Loucy (cell line): ENCODE measurements around the gene MED13L.

Experiments
- H2AFZ ChIP-seq: fragments of 200-600 bp; sonication (generic); 2 replicates; pipeline ENCODE4 v1.6.0; 2016; ENCODE audit warnings: antibody characterized with exemption, mild to moderate bottlenecking, low read length, moderate library complexity
- H3F3A ChIP-seq: fragments of 200-600 bp; 2 replicates; pipeline ENCODE4 v1.6.0; 2016; ENCODE audit warnings: antibody characterized with exemption, low read depth, mild to moderate bottlenecking
- H3K27me3 ChIP-seq: fragments of 200-600 bp; sonication (generic); 2 replicates; pipeline ENCODE4 v1.6.1; 2014; ENCODE audit warnings: low read length, mild to moderate bottlenecking; ENCODE audit not compliant: insufficient read depth, poor library complexity, severe bottlenecking
- H3K36me3 ChIP-seq: fragments of 200-600 bp; sonication (generic); 2 replicates; pipeline ENCODE4 v1.6.1; 2016; ENCODE audit warnings: low read length; ENCODE audit not compliant: insufficient read depth
- H3K4me1 ChIP-seq: fragments of 200-600 bp; sonication (generic); 2 replicates; pipeline ENCODE4 v1.5.1; 2014; ENCODE audit warnings: low read length, mild to moderate bottlenecking; ENCODE audit not compliant: insufficient read depth, poor library complexity, severe bottlenecking
- H3K4me2 ChIP-seq: fragments of 200-600 bp; sonication (generic); 2 replicates; pipeline ENCODE4 v1.6.0; 2014; ENCODE audit warnings: antibody characterized with exemption, low read length, low read depth, mild to moderate bottlenecking; ENCODE audit not compliant: poor library complexity, severe bottlenecking
- H3K4me3 ChIP-seq: fragments of 200-600 bp; sonication (generic); 2 replicates; pipeline ENCODE4 v1.5.1; 2014; ENCODE audit warnings: low read length, mild to moderate bottlenecking, mixed read lengths; ENCODE audit not compliant: poor library complexity, severe bottlenecking
- H3K79me2 ChIP-seq: fragments of 200-600 bp; sonication (generic); 2 replicates; pipeline ENCODE4 v1.6.1; 2014; ENCODE audit warnings: low read length; ENCODE audit not compliant: insufficient read depth
- H3K9ac ChIP-seq: fragments of 200-600 bp; sonication (generic); 2 replicates; pipeline ENCODE4 v1.6.0; 2014; ENCODE audit warnings: mild to moderate bottlenecking, low read depth, low read length, moderate library complexity; ENCODE audit not compliant: poor library complexity, severe bottlenecking
- H3K9me2 ChIP-seq: fragments of 200-600 bp; sonication (generic); replicated peaks from 2 replicates; pipeline ENCODE4 v1.6.1; 2016; ENCODE audit warnings: low read depth, low read length, mixed read lengths
- H3K9me3 ChIP-seq: fragments of 200-600 bp; sonication (generic); 2 replicates; pipeline ENCODE4 v1.6.1; 2014; ENCODE audit warnings: mild to moderate bottlenecking, antibody characterized with exemption, low read length, low read depth; ENCODE audit not compliant: insufficient read depth
- H4K20me1 ChIP-seq: fragments of 200-600 bp; sonication (generic); 2 replicates; pipeline ENCODE4 v1.6.0; 2014; ENCODE audit warnings: antibody characterized with exemption, low read length, mild to moderate bottlenecking; ENCODE audit not compliant: insufficient read depth, poor library complexity, severe bottlenecking
- EZH2phosphoT487 ChIP-seq: fragments of 200-600 bp; IDR thresholded peaks from 2 replicates; pipeline ENCODE4 v1.6.1; 2018; ENCODE audit warnings: antibody characterized with exemption, mild to moderate bottlenecking, moderate library complexity, borderline replicate concordance
- TF ChIP-seq, protein P1 (sequence below): fragments of 200-600 bp; sonication (generic); conservative IDR thresholded peaks from 2 replicates; pipeline ENCODE4 v1.5.1; 2014; ENCODE audit warnings: mild to moderate bottlenecking, antibody characterized with exemption, low read length

The MED13L gene

DNA sequence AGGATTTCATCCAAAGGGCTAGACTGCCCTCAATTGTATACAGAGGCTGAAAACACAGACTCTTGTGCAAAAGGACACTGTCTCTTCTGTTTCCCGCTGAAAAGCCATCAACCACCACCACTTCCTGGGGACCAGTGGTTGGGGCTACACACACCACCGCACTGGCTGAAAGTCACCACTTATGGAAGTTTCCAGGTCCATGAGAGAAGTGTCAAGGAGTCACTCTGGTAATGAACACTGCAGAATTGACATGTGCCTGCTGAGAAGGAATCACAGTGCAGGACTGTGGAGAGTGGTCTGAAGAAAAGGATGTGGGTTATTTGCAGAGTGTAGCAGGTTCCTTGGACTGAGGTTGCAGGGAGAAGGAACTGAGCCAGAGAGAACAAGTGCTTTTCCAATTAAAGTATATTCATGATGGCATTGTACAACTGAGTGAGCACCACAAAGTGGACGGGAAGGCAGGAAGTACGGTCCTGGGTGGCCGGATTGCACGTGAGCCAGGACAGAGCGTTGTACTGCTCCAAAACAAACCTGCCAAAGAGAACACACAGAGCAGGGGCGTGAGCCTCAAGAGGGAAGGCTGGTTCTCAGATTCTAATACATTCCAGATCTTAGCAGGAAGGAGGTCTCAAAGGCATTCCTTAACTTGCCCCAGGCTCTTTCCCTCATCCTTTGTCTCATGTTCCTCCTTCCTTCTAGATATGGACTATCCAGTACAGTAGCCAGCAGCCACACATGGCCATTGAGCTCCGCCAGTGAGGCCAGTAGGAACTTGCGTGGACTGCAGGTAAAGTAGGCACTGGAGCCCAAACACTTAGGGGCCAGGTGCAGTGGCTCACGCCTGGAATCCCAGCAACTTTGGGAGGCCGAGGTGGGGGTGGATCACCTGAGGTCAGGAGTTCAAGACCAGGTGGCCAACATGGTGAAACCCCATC, 316.4 kb downstream of the MED13L start:
- Histone ChIP-seq H3K9me2 (no peaks in the 10 kb centered on the region), H3K27me3 (no peaks in the 10 kb centered on the region), H3F3A (no peaks in the 10 kb centered on the region), H3K4me3 (no peak overlapping the region), H3K4me1 (peaks cover 4% of the 10 kb centered on the region), H3K36me3 (peaks cover 71% of the 10 kb centered on the region; the same call in 1 of the 2 replicates), H4K20me1 (no peaks in the 10 kb centered on the region), H3K4me2 (no peak overlapping the region), H2AFZ (no peak overlapping the region), H3K9ac (no peak overlapping the region), H3K9me3 (no peaks in the 10 kb centered on the region), H3K79me2 (no peaks in the 10 kb centered on the region)
- TF ChIP-seq EZH2phosphoT487: no peak
- TF ChIP-seq, protein P1, sequence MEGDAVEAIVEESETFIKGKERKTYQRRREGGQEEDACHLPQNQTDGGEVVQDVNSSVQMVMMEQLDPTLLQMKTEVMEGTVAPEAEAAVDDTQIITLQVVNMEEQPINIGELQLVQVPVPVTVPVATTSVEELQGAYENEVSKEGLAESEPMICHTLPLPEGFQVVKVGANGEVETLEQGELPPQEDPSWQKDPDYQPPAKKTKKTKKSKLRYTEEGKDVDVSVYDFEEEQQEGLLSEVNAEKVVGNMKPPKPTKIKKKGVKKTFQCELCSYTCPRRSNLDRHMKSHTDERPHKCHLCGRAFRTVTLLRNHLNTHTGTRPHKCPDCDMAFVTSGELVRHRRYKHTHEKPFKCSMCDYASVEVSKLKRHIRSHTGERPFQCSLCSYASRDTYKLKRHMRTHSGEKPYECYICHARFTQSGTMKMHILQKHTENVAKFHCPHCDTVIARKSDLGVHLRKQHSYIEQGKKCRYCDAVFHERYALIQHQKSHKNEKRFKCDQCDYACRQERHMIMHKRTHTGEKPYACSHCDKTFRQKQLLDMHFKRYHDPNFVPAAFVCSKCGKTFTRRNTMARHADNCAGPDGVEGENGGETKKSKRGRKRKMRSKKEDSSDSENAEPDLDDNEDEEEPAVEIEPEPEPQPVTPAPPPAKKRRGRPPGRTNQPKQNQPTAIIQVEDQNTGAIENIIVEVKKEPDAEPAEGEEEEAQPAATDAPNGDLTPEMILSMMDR: no peak

- Histone ChIP-seq H3K9me2 (no peaks in the 10 kb centered on the region), H3K79me2 (no peaks in the 10 kb centered on the region), H4K20me1 (no peaks in the 10 kb centered on the region), H3K4me2 (no peak overlapping the region), H3K9ac (no peak overlapping the region), H2AFZ (no peak overlapping the region), H3K36me3 (peaks cover 41% of the 10 kb centered on the region; the same call in 1 of the 2 replicates), H3K4me3 (no peak overlapping the region), H3F3A (no peaks in the 10 kb centered on the region), H3K4me1 (peaks cover 4% of the 10 kb centered on the region), H3K9me3 (no peaks in the 10 kb centered on the region), H3K27me3 (no peaks in the 10 kb centered on the region)
- no peak for TF ChIP-seq EZH2phosphoT487
- TF ChIP-seq, protein P1: no peak
Observed at GRCh38 chr12:115957686-115958290, 319.7 kb downstream of the MED13L start.

- Histone ChIP-seq H2AFZ (no peak overlapping the region), H3K27me3 (no peaks in the 10 kb centered on the region), H4K20me1 (no peaks in the 10 kb centered on the region), H3K79me2 (no peaks in the 10 kb centered on the region), H3K36me3 (peaks cover 33% of the 10 kb centered on the region; the same call in 1 of the 2 replicates), H3F3A (no peaks in the 10 kb centered on the region), H3K9me2 (no peaks in the 10 kb centered on the region), H3K4me2 (no peak overlapping the region), H3K9ac (no peak overlapping the region), H3K4me1 (peaks cover 4% of the 10 kb centered on the region), H3K4me3 (no peak overlapping the region), H3K9me3 (no peaks in the 10 kb centered on the region)
- TF ChIP-seq, protein P1: no peak
- no peak for TF ChIP-seq EZH2phosphoT487
Observed at GRCh38 chr12:115956659-115957058, 320.8 kb downstream of the MED13L start.
